Mesenteric fat pad (tissue), 1 donor: ENCODE measurements around the gene CDH16. TPM values are rescaled to one million over a fixed set of nuclear protein-coding genes. Genes with fewer than 3 reads are reported as not detected.
"Not testable (repeated sequence)": the region's sequence is repeated elsewhere in the genome, so short reads cannot be mapped to it uniquely, and the experiment has no call there.

Experiments used
- DNase-seq: peaks from one replicate; pipeline ENCODE4 v3.0.0-alpha.2; 2020; ENCODE audit warnings: low spot score
- total RNA-seq: library from RNA; stranded (reverse); fragmentation: NEBNext Ultra II Directional; extraction: Animal tissue kit (Norgen Biotek cat#: 25700); gene quantifications from one replicate; pipeline ENCODE4 v1.2.1, GENCODE V29; 2021
- donor health status: DM: yes; HTN: yes; CAD: no.

The CDH16 gene
- total RNA-seq, 1 donor from 2014 or later = not detected

- no peak for DNase-seq
Measured at GRCh38 chr16:66874079-66874775, 44.5 kb downstream of the CDH16 start.

GRCh38 chr16:66873685-66874055 is 45.0 kb downstream of the CDH16 start:
- no peak for DNase-seq

- peak; percentile 97 for DNase-seq
Measured at GRCh38 chr16:66872943-66873684, 45.6 kb downstream of the CDH16 start.

GRCh38 chr16:66872559-66872942 is 46.1 kb downstream of the CDH16 start:
- DNase-seq = no peak

GRCh38 chr16:66871840-66872239 is 46.8 kb downstream of the CDH16 start:
- DNase-seq = no peak

GRCh38 chr16:66871363-66871762 is 47.3 kb downstream of the CDH16 start:
- DNase-seq = not testable (repeated sequence)

- no peak for DNase-seq
Measured at GRCh38 chr16:66869424-66869823, 49.3 kb downstream of the CDH16 start.

- no peak for DNase-seq
Measured at GRCh38 chr16:66863707-66864106, 55.0 kb downstream of the CDH16 start.

- DNase-seq = no peak
Measured at GRCh38 chr16:66862023-66862520, 56.6 kb downstream of the CDH16 start.

GRCh38 chr16:66859397-66860068 is 59.2 kb downstream of the CDH16 start:
- no peak for DNase-seq

GRCh38 chr16:66858740-66859396 is 59.8 kb downstream of the CDH16 start:
- no peak for DNase-seq

Other genes starting within 250 kb of the CDH16 start
- 17.9 TPM for gene CMTM4, start 222.1 kb downstream of the CDH16 start, total RNA-seq
- 162 TPM for gene DYNC1LI2, start 167.3 kb downstream of the CDH16 start, total RNA-seq
- not detected for gene TERB1, start 117.3 kb downstream of the CDH16 start, total RNA-seq
- gene NAE1, start 87.9 kb downstream of the CDH16 start, total RNA-seq = 42.4 TPM
- not detected for gene CA7, start 74.5 kb downstream of the CDH16 start, total RNA-seq
- gene PDP2, start 38.4 kb downstream of the CDH16 start, total RNA-seq = 33.5 TPM
- 3.4 TPM for gene RRAD, start 6.7 kb upstream of the CDH16 start, total RNA-seq
- 63.1 TPM for gene CIAO2B, start 15.5 kb upstream of the CDH16 start, total RNA-seq
- gene CES2, start 16.6 kb upstream of the CDH16 start, total RNA-seq = 47.6 TPM
- 0.55 TPM for gene CES3, start 42.4 kb upstream of the CDH16 start, total RNA-seq
- 12.5 TPM for gene CES4A, start 69.7 kb upstream of the CDH16 start, total RNA-seq
- 48.7 TPM for gene CBFB, start 110.3 kb upstream of the CDH16 start, total RNA-seq
- 16.1 TPM for gene PHAF1, start 191.1 kb upstream of the CDH16 start, total RNA-seq
- gene B3GNT9, start 232.1 kb upstream of the CDH16 start, total RNA-seq = 14.0 TPM
- 19.7 TPM for gene TRADD, start 241.0 kb upstream of the CDH16 start, total RNA-seq
- gene FBXL8, start 241.1 kb upstream of the CDH16 start, total RNA-seq = 7.8 TPM
- 29.7 TPM for gene HSF4, start 245.9 kb upstream of the CDH16 start, total RNA-seq